NOMO-1 treated with DMSO at 0.1 percent for 48 hours (cell line): ENCODE measurements around the gene CDH2.

Experiments
- DNase-seq: peaks from one replicate; lab custom pipeline; 2025; ENCODE audit not compliant: unreplicated experiment; lab: John Stamatoyannopoulos, UW

Gene CDH2

GRCh38 chr18:28088477-28088876 lies 88.5 kb downstream of the CDH2 start:
- no peak for DNase-seq

DNA sequence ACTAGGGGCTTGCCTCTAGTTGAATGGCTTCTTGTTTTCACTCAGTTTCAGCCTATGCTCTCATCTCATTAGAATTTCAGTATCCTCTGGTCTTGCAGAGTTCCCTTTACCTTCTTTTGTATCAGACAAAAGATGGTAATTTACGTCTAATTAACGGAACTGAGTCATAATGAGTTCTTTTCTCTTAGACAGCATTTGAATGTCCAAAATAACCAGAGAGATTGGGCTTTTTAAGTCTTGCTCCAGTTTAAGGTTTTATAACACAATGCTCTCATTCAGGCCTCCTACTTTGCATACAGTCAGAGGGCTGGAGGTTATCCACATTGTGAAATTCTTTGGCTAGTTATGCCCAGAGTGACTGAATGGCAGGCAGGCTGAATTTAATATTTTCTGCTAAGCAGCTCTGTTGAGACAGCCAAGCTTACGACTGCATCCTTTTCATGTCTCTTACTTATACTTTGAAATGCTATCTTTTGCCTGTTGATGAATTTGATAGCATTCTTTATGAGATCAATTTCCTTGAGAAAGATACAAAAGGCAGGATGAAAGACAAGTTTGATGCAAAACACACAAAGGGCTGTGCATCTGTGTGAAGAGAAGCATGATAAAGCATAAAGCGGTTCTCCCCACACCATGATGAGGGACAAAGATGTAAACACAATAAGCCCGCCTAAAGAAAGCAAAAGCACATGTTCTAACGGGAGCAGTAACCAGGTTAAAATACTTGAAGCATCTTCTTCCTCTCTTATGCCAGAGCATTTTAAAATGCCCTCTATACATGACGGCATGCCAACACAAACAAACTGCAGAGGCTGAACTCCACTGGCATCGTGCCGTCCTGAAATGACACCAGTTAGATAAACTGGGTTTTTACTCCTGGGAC lies 90.0 kb downstream of the CDH2 start:
- DNase-seq: no peak

GRCh38 chr18:28081516-28081915 lies 95.4 kb downstream of the CDH2 start:
- no peak for DNase-seq

DNA sequence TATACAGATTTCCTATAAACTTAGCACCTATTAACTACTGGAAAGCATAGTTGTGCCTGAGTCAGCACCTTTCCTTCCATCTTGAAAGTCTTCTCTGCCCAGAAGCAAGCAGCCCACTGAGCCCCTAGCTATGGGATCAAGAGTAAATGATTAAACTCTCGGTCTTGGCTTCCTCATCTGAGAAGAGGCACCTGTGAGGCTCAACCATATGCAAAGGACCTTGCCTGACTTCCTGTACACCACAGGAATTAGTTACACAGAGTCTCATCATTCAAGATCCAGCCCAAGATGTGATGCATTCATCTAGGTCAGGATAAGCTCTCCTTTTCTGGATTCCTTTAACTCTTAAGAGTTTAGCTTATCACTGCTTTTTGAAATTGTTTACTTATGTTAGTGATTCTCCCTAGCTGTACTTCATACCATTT lies 96.0 kb downstream of the CDH2 start:
- DNase-seq: no peak

DNA sequence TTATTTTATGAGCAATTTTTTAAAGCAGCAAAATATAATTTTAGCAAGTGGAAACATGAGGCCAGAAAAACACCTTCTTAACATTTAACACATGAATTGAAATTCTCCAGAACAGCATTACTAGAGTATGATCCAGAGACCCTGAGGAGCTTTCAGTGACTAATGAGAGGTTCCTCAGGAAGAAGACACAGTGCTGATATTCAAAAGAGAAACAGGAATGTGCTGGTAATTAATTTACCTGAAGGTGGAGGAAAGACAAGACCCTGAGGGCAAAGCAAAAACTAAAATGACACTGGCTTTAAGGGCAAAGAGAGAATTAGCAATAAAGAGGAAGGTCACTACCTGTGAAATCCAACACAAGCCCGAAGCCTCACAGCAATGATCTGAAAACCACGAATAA lies 97.0 kb downstream of the CDH2 start:
- DNase-seq: no peak

- DNase-seq: no peak
These were observed 98.1 kb downstream of the CDH2 start for GRCh38 chr18:28078849-28079248.

- no peak for DNase-seq
These were observed 98.6 kb downstream of the CDH2 start for GRCh38 chr18:28078298-28078697.

- no peak for DNase-seq
These were observed 101.4 kb downstream of the CDH2 start for GRCh38 chr18:28075501-28075900.

DNA sequence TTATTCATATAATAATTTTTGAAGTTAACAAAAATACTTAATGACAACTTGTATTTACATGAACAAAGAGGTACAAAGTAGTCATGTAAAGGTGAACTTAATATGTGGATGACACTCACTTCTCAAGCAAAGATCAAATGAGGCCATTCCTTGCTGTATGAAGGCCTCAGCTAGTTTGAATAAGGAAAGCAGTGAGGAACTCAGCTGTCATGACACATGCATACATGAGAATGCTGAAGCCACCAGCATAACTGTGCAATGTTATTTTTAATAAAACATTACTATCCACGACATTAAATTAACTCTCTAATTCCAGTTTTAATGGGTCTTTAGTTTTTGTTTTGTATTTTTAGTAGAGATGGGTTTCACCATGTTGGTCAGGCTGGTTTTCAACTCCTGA lies 102.9 kb downstream of the CDH2 start:
- no peak for DNase-seq

DNA sequence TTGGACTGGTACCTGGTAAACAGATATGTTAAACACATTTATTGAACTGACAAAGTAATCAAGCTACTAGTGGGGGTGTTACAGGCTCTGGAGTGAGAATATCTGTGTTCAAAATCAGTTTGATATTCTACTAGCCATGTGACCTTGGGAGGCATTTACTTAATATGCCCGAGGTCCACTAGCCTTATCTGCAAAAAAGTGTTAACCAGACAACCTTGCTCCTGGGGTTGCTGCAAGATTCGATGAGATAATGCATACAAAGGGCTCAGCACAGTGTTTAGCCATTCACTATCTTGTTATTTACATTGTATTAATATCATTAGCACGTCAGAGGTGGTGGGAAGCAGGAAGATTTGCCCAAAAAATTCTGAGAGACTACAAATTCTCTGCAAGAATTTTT lies 103.3 kb downstream of the CDH2 start:
- no peak for DNase-seq

DNA sequence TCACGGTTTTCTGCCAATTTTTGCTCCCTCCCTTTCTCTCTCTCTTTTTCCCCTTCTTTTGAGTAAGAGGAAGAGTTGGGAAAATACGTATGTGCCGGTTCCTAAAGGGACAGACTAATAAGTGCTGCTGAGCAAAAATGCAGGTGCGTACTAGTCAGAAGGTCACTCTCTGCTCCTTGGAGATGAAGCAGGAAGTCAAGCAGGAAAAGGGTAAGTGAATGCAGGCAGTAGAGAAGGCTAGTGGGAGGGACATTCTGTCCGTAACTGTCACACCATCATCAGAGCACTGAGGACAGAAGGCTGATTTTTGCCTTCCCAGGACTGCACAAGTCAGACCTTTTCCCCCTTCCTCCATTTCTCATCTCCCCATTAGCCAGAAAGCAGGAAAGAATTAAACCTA lies 105.7 kb downstream of the CDH2 start:
- DNase-seq: no peak

DNA sequence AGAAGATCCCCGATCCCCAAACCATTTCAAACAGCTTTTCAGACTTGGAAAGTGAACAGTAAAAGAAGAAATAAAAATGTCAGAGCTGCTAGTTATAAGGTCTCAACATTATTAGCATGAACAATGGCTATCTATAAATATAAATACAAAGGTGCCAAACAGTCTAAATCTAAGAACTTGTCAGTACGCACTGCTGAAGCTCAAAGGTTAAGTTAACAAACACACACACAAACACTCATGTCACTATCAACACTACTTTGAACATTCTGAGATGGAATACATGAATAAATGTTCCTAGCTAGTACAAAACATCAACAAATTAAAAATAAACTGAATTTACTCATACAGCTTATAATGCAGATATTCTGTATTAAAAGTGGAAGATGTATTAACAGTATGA lies 108.7 kb downstream of the CDH2 start:
- no peak for DNase-seq

DNA sequence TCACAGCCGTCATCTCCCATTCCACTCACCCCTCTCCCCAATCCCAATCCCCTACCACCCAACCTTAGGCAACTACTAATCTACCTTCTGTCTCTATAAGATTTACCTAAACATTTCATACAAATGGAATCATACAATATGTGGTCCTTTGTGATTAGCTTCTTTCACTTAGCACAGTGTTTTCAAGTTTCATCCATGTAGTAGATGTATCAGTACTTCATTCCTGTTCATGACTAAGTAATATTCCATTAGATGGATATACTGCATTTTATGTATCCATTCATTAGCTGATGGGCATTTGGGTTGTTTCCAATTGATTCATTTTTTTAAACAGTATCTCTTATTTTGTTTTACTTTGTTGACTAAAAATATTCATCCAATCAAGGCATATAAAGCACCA lies 109.6 kb downstream of the CDH2 start:
- DNase-seq: no peak

GRCh38 chr18:28065793-28066186 lies 111.1 kb downstream of the CDH2 start:
- DNase-seq: no peak

- no peak for DNase-seq
These were observed 111.7 kb downstream of the CDH2 start for GRCh38 chr18:28065031-28065792.

DNA sequence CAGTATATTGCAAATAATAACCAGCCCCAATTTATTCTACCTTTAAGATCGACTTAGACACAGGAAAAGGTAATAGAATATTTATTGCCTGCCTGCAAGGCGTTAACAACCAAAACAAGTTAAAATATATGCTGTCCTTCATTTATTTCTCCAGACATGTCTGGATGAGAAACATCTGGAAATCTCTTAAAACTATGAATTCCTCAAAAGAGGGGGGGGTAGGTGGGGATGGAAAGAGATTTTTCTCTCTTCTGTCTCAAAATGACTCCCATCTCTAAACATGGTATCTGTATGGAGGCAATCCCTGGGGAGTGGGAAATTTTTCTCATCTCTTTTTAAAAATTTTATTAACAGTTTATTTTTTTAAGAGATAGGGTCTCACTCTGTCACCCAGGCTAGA lies 113.0 kb downstream of the CDH2 start:
- DNase-seq: no peak

DNA sequence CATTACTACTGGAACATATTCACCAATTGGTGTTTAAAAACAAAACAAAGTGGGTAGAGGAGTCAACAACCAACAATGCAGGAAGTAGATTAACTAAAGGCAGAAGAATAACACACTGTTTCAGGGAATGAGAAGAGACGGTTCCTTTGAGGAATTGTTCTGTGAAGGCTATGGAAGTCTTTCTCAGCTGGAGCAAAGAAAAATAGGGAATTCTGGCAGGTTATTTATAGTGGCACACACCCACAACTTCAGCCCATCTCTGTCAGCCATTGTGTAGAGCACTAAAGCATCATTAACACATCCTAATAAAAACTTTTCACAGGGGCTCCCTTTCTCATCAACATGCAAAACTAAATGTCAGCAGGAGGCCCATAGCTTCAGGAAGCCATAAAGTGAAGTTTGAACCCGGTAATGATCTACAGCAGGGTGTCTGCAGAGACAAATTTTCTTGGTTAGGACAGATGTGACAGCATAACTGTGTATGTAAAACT lies 113.6 kb downstream of the CDH2 start:
- DNase-seq: no peak

DNA sequence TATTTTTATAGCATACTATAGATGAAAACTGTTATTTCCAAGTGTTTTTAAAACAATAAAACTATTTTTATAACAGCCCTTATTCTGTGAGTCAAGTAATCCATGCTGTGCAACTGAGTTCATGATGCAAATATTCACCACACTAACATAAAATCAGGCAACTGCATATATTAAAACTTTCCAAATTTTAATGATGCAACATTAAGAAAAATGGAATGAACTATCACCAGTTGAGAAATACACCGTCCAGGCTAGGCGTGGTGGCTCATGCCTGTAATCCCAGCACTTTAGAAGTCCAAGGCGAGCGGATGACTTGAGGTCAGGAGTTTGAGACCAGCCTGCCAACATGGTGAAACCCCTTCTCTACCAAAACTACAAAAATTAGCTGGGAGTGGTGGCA lies 114.5 kb downstream of the CDH2 start:
- DNase-seq: no peak

DNA sequence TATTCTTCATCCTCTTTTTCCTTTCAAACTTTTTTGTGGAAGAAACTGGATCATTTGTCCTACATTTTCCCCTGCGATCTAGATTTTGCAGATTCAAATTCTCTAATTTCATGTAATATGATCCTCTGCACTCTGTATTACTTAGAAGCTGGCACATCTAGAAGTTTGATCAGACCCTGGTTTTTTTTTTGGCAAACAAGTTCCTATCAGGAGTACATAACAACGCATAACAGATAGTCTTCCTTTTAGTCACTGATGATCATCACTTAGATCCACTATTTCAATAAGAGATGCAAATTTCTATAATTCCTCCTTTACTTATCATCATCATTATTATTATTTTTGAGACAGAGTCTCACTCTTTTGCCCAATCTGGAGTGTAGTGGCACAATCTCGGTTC lies 117.1 kb downstream of the CDH2 start:
- no peak for DNase-seq

DNA sequence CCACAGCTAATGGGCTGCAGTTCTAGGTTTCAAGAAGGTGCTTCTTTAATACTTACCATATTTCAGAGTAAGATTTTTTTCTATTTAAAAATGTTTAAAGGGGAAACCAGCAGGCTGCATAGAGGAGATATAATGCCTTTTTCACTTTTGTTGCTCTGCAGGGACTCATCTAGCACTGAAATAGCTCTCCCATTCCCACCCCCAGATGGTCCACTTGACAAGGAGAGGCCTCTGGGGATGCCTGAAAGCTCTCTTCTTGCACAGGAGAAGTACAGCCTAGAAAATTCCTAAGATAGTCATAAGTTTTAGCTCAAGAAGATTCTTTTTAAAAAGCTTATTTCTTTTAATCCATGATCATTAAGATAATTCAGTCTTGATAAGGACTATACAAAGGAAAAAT lies 126.4 kb downstream of the CDH2 start:
- no peak for DNase-seq

DNA sequence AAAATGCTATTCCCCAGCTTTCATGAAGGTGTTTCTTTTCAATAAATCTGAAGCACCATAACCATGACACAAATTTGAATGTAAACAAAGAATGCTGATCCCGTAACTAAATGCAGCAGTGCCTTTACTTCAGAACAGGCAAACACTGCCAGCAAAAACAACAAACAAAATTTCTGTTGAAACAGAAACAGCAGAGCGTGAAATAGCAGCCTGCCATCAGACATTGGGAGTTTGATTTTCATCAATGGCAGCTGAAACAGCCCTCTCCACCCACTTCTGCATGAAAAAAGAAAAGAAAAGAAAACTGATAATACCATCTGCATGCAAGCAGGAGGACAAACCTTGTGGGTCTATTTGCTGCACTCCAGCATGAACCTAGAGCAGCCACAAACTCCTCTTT lies 128.3 kb downstream of the CDH2 start:
- no peak for DNase-seq

GRCh38 chr18:28045880-28046279 lies 131.1 kb downstream of the CDH2 start:
- DNase-seq: no peak
